CD8-positive, alpha-beta memory T cell (primary cell): ENCODE data around the gene CCDC66. TPM values are rescaled to one million over a fixed set of nuclear protein-coding genes. Genes with fewer than 3 reads are reported as not detected.
"Not testable (repeated sequence)": the region's sequence is repeated elsewhere in the genome, so short reads cannot be mapped to it uniquely, and the experiment has no call there.

Experiments used
- CTCF ChIA-PET: fragments of 350-600 bp; sonication (Branson Sonifier 250); formaldehyde crosslinking; loops from one replicate; lab custom pipeline; 2021; ENCODE audit warnings: antibody characterized with exemption; lab: Charles Lee
- POLR2A ChIA-PET: fragments of 350-600 bp; sonication (Branson Sonifier 250); formaldehyde crosslinking; loops from one replicate; lab custom pipeline; 2021; ENCODE audit warnings: antibody characterized with exemption; lab: Charles Lee
- DNase-seq, 5 donors: peaks; one replicate each; pipeline versions ENCODE4 v3.0.0 to v3.0.0-alpha.2; 2020 to 2022; ENCODE audit warnings: mixed read lengths in 1 of 5
- H3K27ac ChIP-seq: one replicate; pipeline ENCODE4 v1.7.0; 2013; ENCODE audit warnings: low read depth, mild to moderate bottlenecking, low read length, moderate library complexity
- H3K27me3 ChIP-seq: 2 replicates; pipeline ENCODE4 v1.7.0; 2013; ENCODE audit warnings: low read length, mild to moderate bottlenecking; ENCODE audit not compliant: insufficient read depth, poor library complexity, severe bottlenecking
- H3K36me3 ChIP-seq: 2 replicates; pipeline ENCODE4 v1.7.0; 2013; ENCODE audit warnings: mild to moderate bottlenecking, low read length, moderate library complexity; ENCODE audit not compliant: insufficient read depth
- H3K4me1 ChIP-seq: 2 replicates; pipeline ENCODE4 v1.7.0; 2013; ENCODE audit warnings: mild to moderate bottlenecking, low read length, moderate library complexity; ENCODE audit not compliant: insufficient read depth
- H3K4me3 ChIP-seq: 2 replicates; pipeline ENCODE4 v1.7.0; 2013; ENCODE audit warnings: mild to moderate bottlenecking, low read length
- H3K9me3 ChIP-seq: 2 replicates; pipeline ENCODE4 v1.7.0; 2013; ENCODE audit warnings: mild to moderate bottlenecking, low read length
- H3K27ac Mint-ChIP-seq, 8 donors: one replicate each; pipeline ENCODE4 v1.8.0; 2020 to 2021; ENCODE audit warnings: mixed read lengths in 8 of 8, mild to moderate bottlenecking in 6 of 8, inconsistent platforms in 3 of 8, moderate library complexity in 3 of 8
- H3K27me3 Mint-ChIP-seq, 2 donors: one replicate each; pipeline ENCODE4 v1.8.0; 2020 to 2021; ENCODE audit warnings: mixed read lengths in 2 of 2, mild to moderate bottlenecking in 1 of 2, moderate library complexity in 1 of 2
- H3K36me3 Mint-ChIP-seq, 3 donors: one replicate each; pipeline ENCODE4 v1.8.0; 2020 to 2021; ENCODE audit warnings: mixed read lengths in 3 of 3, inconsistent platforms in 1 of 3, mild to moderate bottlenecking in 1 of 3
- H3K4me1 Mint-ChIP-seq, 3 donors: one replicate each; pipeline ENCODE4 v1.8.0; 2020 to 2021; ENCODE audit warnings: mixed read lengths in 3 of 3, inconsistent platforms in 1 of 3, mild to moderate bottlenecking in 1 of 3
- H3K4me3 Mint-ChIP-seq, 7 donors: one replicate each; pipeline ENCODE4 v1.8.0; 2020 to 2021; ENCODE audit warnings: mixed read lengths in 7 of 7, mild to moderate bottlenecking in 6 of 7, moderate library complexity in 4 of 7, inconsistent platforms in 2 of 7
- H3K9me3 Mint-ChIP-seq, 5 donors: one replicate each; pipeline ENCODE4 v1.8.0; 2020 to 2022; ENCODE audit warnings: mixed read lengths in 5 of 5, mild to moderate bottlenecking in 3 of 5, moderate library complexity in 2 of 5, inconsistent platforms in 1 of 5
- polyA plus RNA-seq: library from polyadenylated mRNA; unstranded; fragments of 300-500 nt; fragmentation: Illumina TruSeq; gene quantifications from one replicate; pipeline ENCODE4 v1.2.3, GENCODE V29; 2021
- total RNA-seq, 2 experiments: library from RNA; stranded (reverse); gene quantifications; one replicate each; pipeline ENCODE4 v1.2.3, GENCODE V29; 2021

Gene CCDC66
- total and polyA plus RNA-seq, 3 experiments from 2014 or later, result 25.0 to 38.7 (median 35.7) TPM

DNA sequence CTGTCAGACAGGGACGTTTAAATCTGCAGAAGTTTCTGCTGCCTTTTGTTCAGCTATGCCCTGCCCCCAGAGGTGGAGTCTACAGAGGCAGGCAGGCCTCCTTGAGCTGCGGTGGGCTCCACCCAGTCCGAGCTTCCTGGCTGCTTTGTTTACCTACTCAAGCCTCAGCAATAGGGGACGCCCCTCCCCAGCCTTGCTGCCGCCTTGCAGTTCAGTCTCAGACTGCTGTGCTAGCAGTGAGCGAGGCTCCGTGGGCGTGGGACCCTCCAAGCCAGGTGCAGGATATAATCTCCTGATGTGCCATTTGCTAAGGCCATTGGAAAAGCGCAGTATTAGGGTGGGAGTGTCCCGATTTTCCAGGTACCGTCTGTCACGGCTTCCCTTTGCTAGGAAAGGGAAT is 25.0 kb downstream of the CCDC66 start:
- H3K9me3 Mint-ChIP-seq, H3K27me3 ChIP-seq, H3K4me1 ChIP-seq, POLR2A ChIA-PET, DNase-seq, H3K27ac ChIP-seq, H3K9me3 ChIP-seq, H3K36me3 ChIP-seq, H3K27ac Mint-ChIP-seq, H3K27me3 Mint-ChIP-seq, CTCF ChIA-PET, H3K4me3 ChIP-seq, H3K4me3 Mint-ChIP-seq: not testable (repeated sequence)
- Mint-ChIP-seq H3K4me1 (peaks cover 32 to 40% (median 34%) of the 10 kb centered on the region in 3 donors), H3K36me3 (peaks cover 18 to 48% (median 30%) of the 10 kb centered on the region in 3 donors)

- H3K9me3 ChIP-seq, H3K9me3 Mint-ChIP-seq, POLR2A ChIA-PET, H3K27ac ChIP-seq, H3K27me3 ChIP-seq, CTCF ChIA-PET, H3K4me3 ChIP-seq, H3K4me3 Mint-ChIP-seq, H3K4me1 ChIP-seq, H3K36me3 ChIP-seq, H3K27me3 Mint-ChIP-seq, DNase-seq: not testable (repeated sequence)
- peaks cover 12 to 21% (median 13%) of the 10 kb centered on the region in 3 donors for H3K4me1 Mint-ChIP-seq
- peaks cover 15 to 34% (median 17%) of the 10 kb centered on the region in 3 donors for H3K36me3 Mint-ChIP-seq
- peak overlapping the region in 1 of 8 donors; percentile 82 for H3K27ac Mint-ChIP-seq
These were observed 27.3 kb downstream of the CCDC66 start for GRCh38 chr3:56584275-56584674.

DNA sequence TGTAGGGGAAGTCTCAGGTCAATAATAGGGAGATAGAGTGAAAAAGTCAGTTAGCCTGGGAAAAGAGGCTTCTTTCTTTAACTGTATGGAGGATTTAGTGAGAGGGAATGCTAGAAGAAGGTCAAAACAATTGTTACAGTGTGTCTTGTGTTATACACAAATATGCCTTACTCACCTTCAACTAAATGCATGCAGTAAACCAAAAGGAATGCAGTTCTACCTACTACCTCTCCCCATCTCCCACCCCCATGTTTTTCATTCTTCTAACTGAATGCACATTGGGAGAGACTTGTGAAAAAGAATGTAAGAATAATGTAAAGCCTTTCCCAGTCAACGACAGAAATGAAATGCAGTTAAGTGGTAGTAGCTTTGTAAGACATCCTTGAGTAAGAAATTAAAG is 33.8 kb downstream of the CCDC66 start:
- Mint-ChIP-seq H3K27me3 (no peaks in the 10 kb centered on the region), H3K9me3 (no peaks in the 10 kb centered on the region), H3K36me3 (peaks cover 6 to 16% (median 6%) of the 10 kb centered on the region in 3 donors), H3K4me3 (no peak overlapping the region), H3K4me1 (peaks cover 38 to 57% (median 54%) of the 10 kb centered on the region in 3 donors), H3K27ac (peak overlapping the region; percentile 61 to 95 (median 77))
- H3K27ac ChIP-seq, result no peak overlapping the region
- H3K4me1 ChIP-seq, result peaks cover 40% of the 10 kb centered on the region
- no peak overlapping the region for H3K4me3 ChIP-seq
- no peak for DNase-seq
- ChIA-PET CTCF (interaction anchor here (0.9 kb wide), 1 partner anchor 16 kb away, joined by 3 read pairs; no protein-coding TSS in a partner anchor), POLR2A (interaction anchor here (0.9 kb wide), 1 partner anchor 92 kb away, joined by 3 read pairs; no protein-coding TSS in a partner anchor)
- H3K9me3 ChIP-seq, result no peaks in the 10 kb centered on the region
- H3K27me3 ChIP-seq, result no peaks in the 10 kb centered on the region
- H3K36me3 ChIP-seq, result no peaks in the 10 kb centered on the region

DNA sequence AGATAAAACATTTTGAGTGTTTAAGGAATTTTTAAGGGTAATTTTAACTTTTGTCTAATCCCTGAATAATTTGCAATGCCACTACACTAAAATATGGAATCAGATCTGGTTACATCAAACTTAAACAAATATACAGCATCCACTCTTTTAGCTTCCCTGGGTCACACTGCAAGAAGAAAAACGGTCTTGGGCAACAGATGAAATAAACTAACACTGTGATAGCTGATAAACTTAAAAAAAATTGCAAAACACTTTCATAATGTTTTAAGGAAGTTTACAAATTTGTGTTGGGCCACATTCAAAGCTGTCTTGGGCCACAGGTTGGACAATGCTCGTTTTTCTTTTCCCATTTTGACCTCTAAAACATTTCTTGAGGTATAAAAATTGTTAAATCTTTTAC is 34.3 kb downstream of the CCDC66 start:
- Histone ChIP-seq H3K27me3 (no peaks in the 10 kb centered on the region), H3K36me3 (no peaks in the 10 kb centered on the region), H3K4me1 (peaks cover 44% of the 10 kb centered on the region), H3K4me3 (no peak overlapping the region), H3K9me3 (no peaks in the 10 kb centered on the region), H3K27ac (no peak overlapping the region)
- Mint-ChIP-seq H3K4me1 (peaks cover 42 to 62% (median 58%) of the 10 kb centered on the region in 3 donors), H3K4me3 (no peak overlapping the region), H3K27me3 (no peaks in the 10 kb centered on the region), H3K36me3 (peaks cover 6 to 20% (median 8%) of the 10 kb centered on the region in 3 donors), H3K27ac (peak overlapping the region; percentile 61 to 95 (median 77)), H3K9me3 (no peaks in the 10 kb centered on the region)
- ChIA-PET CTCF (interaction anchor here (0.9 kb wide), 1 partner anchor 16 kb away, joined by 3 read pairs; no protein-coding TSS in a partner anchor), POLR2A (interaction anchor here (0.9 kb wide), 1 partner anchor 91 kb away, joined by 3 read pairs; no protein-coding TSS in a partner anchor)
- DNase-seq, result no peak

- Histone ChIP-seq H3K9me3 (no peaks in the 10 kb centered on the region), H3K4me1 (peaks cover 50% of the 10 kb centered on the region), H3K4me3 (peak overlapping the region; percentile 7), H3K27me3 (no peaks in the 10 kb centered on the region), H3K36me3 (no peaks in the 10 kb centered on the region), H3K27ac (no peak overlapping the region)
- ChIA-PET CTCF (interaction anchor here (0.9 kb wide), 4 partner anchors 17 to 37 kb away, joined by 3 read pairs; partner anchors contain the start of gene CCDC66), POLR2A (interaction anchor here (1.0 to 1.2 kb wide), 4 partner anchors 12 to 89 kb away, joined by 4 to 5 read pairs (median 4); partner anchors contain the start of genes CCDC66 and TASOR)
- Mint-ChIP-seq H3K9me3 (no peaks in the 10 kb centered on the region), H3K4me1 (peaks cover 54 to 81% (median 78%) of the 10 kb centered on the region in 3 donors), H3K27me3 (no peaks in the 10 kb centered on the region), H3K27ac (peak overlapping the region; percentile 66 to 97 (median 89)), H3K4me3 (peak overlapping the region; percentile 36 to 75 (median 70)), H3K36me3 (peaks cover 9 to 36% (median 22%) of the 10 kb centered on the region in 3 donors)
- DNase-seq, result peak; percentile 15 to 74 (median 67)
These were observed 36.6 kb downstream of the CCDC66 start for GRCh38 chr3:56593455-56594158.

DNA sequence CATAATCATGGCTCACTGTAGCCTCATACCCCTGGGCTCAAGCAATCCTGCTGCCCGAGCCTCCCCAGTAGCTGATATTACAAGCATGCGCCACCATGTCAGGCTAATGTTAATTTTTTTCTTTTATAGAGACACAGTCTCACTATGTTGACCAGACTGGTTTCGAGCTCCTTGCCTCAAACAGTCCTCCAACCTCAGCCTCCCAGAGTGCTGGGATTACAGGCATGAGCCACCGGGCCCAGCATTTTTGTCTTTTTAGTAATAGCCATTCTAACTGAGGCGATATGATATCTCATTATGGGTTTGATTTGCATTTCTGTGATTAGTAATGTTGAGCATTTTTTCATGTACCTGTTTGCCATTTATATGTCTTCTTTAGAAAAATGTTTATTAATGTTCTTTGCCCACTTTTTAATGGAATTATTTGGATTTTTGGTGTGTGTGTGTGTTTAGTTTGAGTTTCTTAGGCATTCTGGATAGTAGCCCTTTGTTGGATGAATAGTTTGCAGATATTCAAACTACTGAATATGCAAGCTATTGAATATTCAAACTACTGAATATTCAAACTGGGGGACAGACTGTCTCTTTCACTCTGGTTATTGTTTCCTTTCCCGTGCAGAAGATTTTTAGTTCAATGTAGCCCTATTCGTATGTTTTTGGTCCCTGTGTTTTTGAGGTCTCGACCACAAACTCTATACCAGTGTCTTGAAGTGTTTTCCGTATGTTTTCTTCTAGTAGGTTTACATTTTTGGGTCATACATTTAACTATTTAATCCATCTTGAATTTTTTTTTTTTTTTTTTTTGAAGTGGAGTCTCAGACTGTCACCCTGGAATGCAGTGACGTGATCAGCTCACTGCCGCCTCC is 39.2 kb downstream of the CCDC66 start:
- H3K4me1 ChIP-seq, result peaks cover 45% of the 10 kb centered on the region
- no peaks in the 10 kb centered on the region for H3K9me3 ChIP-seq
- H3K9me3 Mint-ChIP-seq, result peaks cover 0 to 4% (median 0%) of the 10 kb centered on the region in 5 donors
- H3K36me3 Mint-ChIP-seq, result peaks cover 25 to 58% (median 40%) of the 10 kb centered on the region in 3 donors
- no peak overlapping the region for H3K4me3 ChIP-seq
- H3K27me3 Mint-ChIP-seq, result no peaks in the 10 kb centered on the region
- H3K27me3 ChIP-seq, result no peaks in the 10 kb centered on the region
- peak in 1 of 5 donors; percentile 33 for DNase-seq
- peaks cover 66 to 89% (median 87%) of the 10 kb centered on the region in 3 donors for H3K4me1 Mint-ChIP-seq
- H3K27ac Mint-ChIP-seq, result peak overlapping the region; percentile 30 to 85 (median 70)
- no peaks in the 10 kb centered on the region for H3K36me3 ChIP-seq
- ChIA-PET CTCF (no interaction called here), POLR2A (no interaction called here)
- no peak overlapping the region for H3K27ac ChIP-seq
- H3K4me3 Mint-ChIP-seq, result peak overlapping the region in 4 of 7 donors; percentile 52 to 56 (median 54)

DNA sequence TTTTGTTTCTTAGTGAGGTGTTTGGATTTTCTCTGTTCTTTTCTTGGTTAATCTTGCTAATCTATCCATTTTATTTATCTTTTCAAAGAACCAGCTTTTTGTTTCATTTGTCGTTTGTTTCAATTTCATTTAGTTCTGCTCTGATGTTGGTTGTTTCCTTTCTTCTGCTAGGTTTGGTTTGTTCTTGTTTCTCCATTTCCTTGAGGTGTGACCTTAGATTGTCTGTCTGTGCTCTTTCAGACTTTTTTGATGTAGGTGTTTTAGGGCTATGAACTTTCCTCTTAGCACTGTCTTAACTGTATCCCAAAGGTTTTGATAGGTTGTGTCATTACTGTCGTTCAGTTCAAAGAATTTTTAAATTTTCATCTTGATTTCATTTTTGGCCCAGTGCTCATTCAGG is 51.5 kb downstream of the CCDC66 start:
- Mint-ChIP-seq H3K27ac (peak overlapping the region; percentile 5 to 96 (median 62)), H3K4me1 (peaks cover 67 to 83% (median 78%) of the 10 kb centered on the region in 3 donors), H3K4me3 (peak overlapping the region in 6 of 7 donors; percentile 10 to 49 (median 30)), H3K9me3 (peaks cover 0 to 10% (median under 1%) of the 10 kb centered on the region in 5 donors), H3K36me3 (peaks cover 39 to 83% (median 54%) of the 10 kb centered on the region in 3 donors)
- CTCF ChIA-PET, H3K27ac ChIP-seq, H3K27me3 ChIP-seq, H3K9me3 ChIP-seq, DNase-seq, H3K36me3 ChIP-seq, H3K27me3 Mint-ChIP-seq, H3K4me3 ChIP-seq: not testable (repeated sequence)
- H3K4me1 ChIP-seq, result peaks cover 48% of the 10 kb centered on the region
- POLR2A ChIA-PET, result interaction anchor here (1.2 kb wide), 1 partner anchor 15 kb away, joined by 4 read pairs; no protein-coding TSS in a partner anchor
